Activated T-cell treated with anti-CD3 and anti-CD28 coated beads, Interleukin-2, amount 50 U/mL, for 4 hours (primary cell): Measurements from ENCODE around the gene SULF2. TPM values are rescaled to one million over a fixed set of nuclear protein-coding genes. Genes with fewer than 3 reads are reported as not detected.

Experiments used
- ATAC-seq, 2 donors: fragments of 200-7000 bp; cut with Tn5 transposase; one replicate each; pipeline ENCODE4 v1.10.0; 2021
- DNase-seq: peaks from one replicate; pipeline ENCODE4 v3.0.0-alpha.2; 2020
- H3K27me3 Mint-ChIP-seq: one replicate; pipeline ENCODE4 v1.8.0; 2021; ENCODE audit warnings: low read depth, mixed read lengths
- H3K36me3 Mint-ChIP-seq: one replicate; pipeline ENCODE4 v1.8.0; 2022; ENCODE audit warnings: mixed read lengths; ENCODE audit not compliant: insufficient read depth
- H3K4me1 Mint-ChIP-seq: one replicate; pipeline ENCODE4 v1.8.0; 2021; ENCODE audit warnings: low read depth, mixed read lengths
- H3K4me3 Mint-ChIP-seq: one replicate; pipeline ENCODE4 v1.8.0; 2021; ENCODE audit warnings: mild to moderate bottlenecking, moderate library complexity, mixed read lengths
- H3K9me3 Mint-ChIP-seq: one replicate; pipeline ENCODE4 v1.8.0; 2021; ENCODE audit warnings: mixed read lengths
- total RNA-seq, 3 donors: library from RNA; stranded (reverse); gene quantifications; one replicate each; pipeline ENCODE4 v1.2.1, GENCODE V29; 2021

Gene SULF2
- total RNA-seq, 3 donors from 2014 or later: 0.66 to 1.2 (median 0.79) TPM

- peaks cover 17% of the 10 kb centered on the region for H3K4me1 Mint-ChIP-seq
- H3K9me3 Mint-ChIP-seq: no peaks in the 10 kb centered on the region
- H3K4me3 Mint-ChIP-seq: no peak overlapping the region
- DNase-seq: no peak
- no peaks in the 10 kb centered on the region for H3K36me3 Mint-ChIP-seq
- no peak for ATAC-seq
- peaks cover 52% of the 10 kb centered on the region for H3K27me3 Mint-ChIP-seq
Measured at GRCh38 chr20:47783828-47784598, 1.3 kb downstream of the SULF2 start.

- peaks cover 50% of the 10 kb centered on the region for H3K27me3 Mint-ChIP-seq
- H3K4me3 Mint-ChIP-seq: no peak overlapping the region
- H3K36me3 Mint-ChIP-seq: no peaks in the 10 kb centered on the region
- H3K9me3 Mint-ChIP-seq: no peaks in the 10 kb centered on the region
- peaks cover 17% of the 10 kb centered on the region for H3K4me1 Mint-ChIP-seq
- ATAC-seq: no peak
- no peak for DNase-seq
Measured at GRCh38 chr20:47782920-47783552, 2.2 kb downstream of the SULF2 start.

GRCh38 chr20:47782076-47782475, 3.2 kb downstream of the SULF2 start:
- H3K9me3 Mint-ChIP-seq: peaks cover 4% of the 10 kb centered on the region
- H3K36me3 Mint-ChIP-seq: no peaks in the 10 kb centered on the region
- ATAC-seq: no peak
- peaks cover 17% of the 10 kb centered on the region for H3K4me1 Mint-ChIP-seq
- H3K4me3 Mint-ChIP-seq: no peak overlapping the region
- H3K27me3 Mint-ChIP-seq: peaks cover 47% of the 10 kb centered on the region
- no peak for DNase-seq

GRCh38 chr20:47781632-47782031, 3.6 kb downstream of the SULF2 start:
- no peak overlapping the region for H3K4me3 Mint-ChIP-seq
- peaks cover 43% of the 10 kb centered on the region for H3K27me3 Mint-ChIP-seq
- no peaks in the 10 kb centered on the region for H3K36me3 Mint-ChIP-seq
- ATAC-seq (no peak), DNase-seq (no peak)
- H3K4me1 Mint-ChIP-seq: peaks cover 17% of the 10 kb centered on the region
- H3K9me3 Mint-ChIP-seq: peaks cover 6% of the 10 kb centered on the region

GRCh38 chr20:47780720-47781389, 4.4 kb downstream of the SULF2 start:
- Mint-ChIP-seq H3K36me3 (no peaks in the 10 kb centered on the region), H3K4me1 (peaks cover 9% of the 10 kb centered on the region), H3K9me3 (peaks cover 6% of the 10 kb centered on the region), H3K4me3 (no peak overlapping the region), H3K27me3 (peaks cover 35% of the 10 kb centered on the region)
- DNase-seq: no peak
- ATAC-seq: no peak

- H3K36me3 Mint-ChIP-seq: no peaks in the 10 kb centered on the region
- H3K9me3 Mint-ChIP-seq: peaks cover 6% of the 10 kb centered on the region
- no peak overlapping the region for H3K4me3 Mint-ChIP-seq
- H3K4me1 Mint-ChIP-seq: no peaks in the 10 kb centered on the region
- ATAC-seq (no peak), DNase-seq (no peak)
- H3K27me3 Mint-ChIP-seq: peaks cover 23% of the 10 kb centered on the region
Measured at GRCh38 chr20:47778398-47779354, 6.6 kb downstream of the SULF2 start.

GRCh38 chr20:47777220-47777619, 8.1 kb downstream of the SULF2 start:
- Mint-ChIP-seq H3K4me1 (no peaks in the 10 kb centered on the region), H3K36me3 (no peaks in the 10 kb centered on the region), H3K9me3 (peaks cover 6% of the 10 kb centered on the region), H3K4me3 (no peak overlapping the region), H3K27me3 (peaks cover 8% of the 10 kb centered on the region)
- no peak for DNase-seq
- no peak for ATAC-seq

GRCh38 chr20:47776639-47777038, 8.6 kb downstream of the SULF2 start:
- no peaks in the 10 kb centered on the region for H3K36me3 Mint-ChIP-seq
- H3K4me3 Mint-ChIP-seq: no peak overlapping the region
- H3K27me3 Mint-ChIP-seq: peaks cover 5% of the 10 kb centered on the region
- ATAC-seq: no peak
- no peak for DNase-seq
- H3K4me1 Mint-ChIP-seq: no peaks in the 10 kb centered on the region
- H3K9me3 Mint-ChIP-seq: peaks cover 6% of the 10 kb centered on the region

- no peaks in the 10 kb centered on the region for H3K36me3 Mint-ChIP-seq
- no peaks in the 10 kb centered on the region for H3K4me1 Mint-ChIP-seq
- no peak for DNase-seq
- ATAC-seq: no peak
- peaks cover 6% of the 10 kb centered on the region for H3K9me3 Mint-ChIP-seq
- no peaks in the 10 kb centered on the region for H3K27me3 Mint-ChIP-seq
- H3K4me3 Mint-ChIP-seq: no peak overlapping the region
Measured at GRCh38 chr20:47775841-47776240, 9.4 kb downstream of the SULF2 start.

GRCh38 chr20:47775039-47775438, 10.2 kb downstream of the SULF2 start:
- Mint-ChIP-seq H3K4me3 (no peak overlapping the region), H3K27me3 (no peaks in the 10 kb centered on the region), H3K9me3 (peaks cover 6% of the 10 kb centered on the region), H3K4me1 (no peaks in the 10 kb centered on the region), H3K36me3 (no peaks in the 10 kb centered on the region)
- ATAC-seq (no peak), DNase-seq (no peak)

GRCh38 chr20:47774131-47774777, 11.0 kb downstream of the SULF2 start:
- H3K4me1 Mint-ChIP-seq: no peaks in the 10 kb centered on the region
- DNase-seq (no peak), ATAC-seq (no peak)
- H3K27me3 Mint-ChIP-seq: no peaks in the 10 kb centered on the region
- H3K4me3 Mint-ChIP-seq: no peak overlapping the region
- H3K9me3 Mint-ChIP-seq: peaks cover 6% of the 10 kb centered on the region
- H3K36me3 Mint-ChIP-seq: no peaks in the 10 kb centered on the region

GRCh38 chr20:47773371-47773786, 11.9 kb downstream of the SULF2 start:
- H3K27me3 Mint-ChIP-seq: no peaks in the 10 kb centered on the region
- no peak for DNase-seq

GRCh38 chr20:47770935-47771334, 14.3 kb downstream of the SULF2 start:
- H3K27me3 Mint-ChIP-seq: no peaks in the 10 kb centered on the region
- no peaks in the 10 kb centered on the region for H3K4me1 Mint-ChIP-seq
- ATAC-seq (no peak), DNase-seq (no peak)
- H3K36me3 Mint-ChIP-seq: no peaks in the 10 kb centered on the region
- H3K9me3 Mint-ChIP-seq: no peaks in the 10 kb centered on the region
- H3K4me3 Mint-ChIP-seq: no peak overlapping the region

More at GRCh38 chr20:47773371-47773786, 11.9 kb downstream of the SULF2 start:
- Mint-ChIP-seq H3K36me3 (no peaks in the 10 kb centered on the region), H3K9me3 (peaks cover 6% of the 10 kb centered on the region), H3K4me1 (no peaks in the 10 kb centered on the region), H3K4me3 (no peak overlapping the region)
- ATAC-seq: no peak
